DMS53 (cell line): ENCODE data around the gene KIF6.

Experiments
- DNase-seq: peaks from one replicate; lab custom pipeline; 2025; lab: John Stamatoyannopoulos, UW

The KIF6 gene

DNA sequence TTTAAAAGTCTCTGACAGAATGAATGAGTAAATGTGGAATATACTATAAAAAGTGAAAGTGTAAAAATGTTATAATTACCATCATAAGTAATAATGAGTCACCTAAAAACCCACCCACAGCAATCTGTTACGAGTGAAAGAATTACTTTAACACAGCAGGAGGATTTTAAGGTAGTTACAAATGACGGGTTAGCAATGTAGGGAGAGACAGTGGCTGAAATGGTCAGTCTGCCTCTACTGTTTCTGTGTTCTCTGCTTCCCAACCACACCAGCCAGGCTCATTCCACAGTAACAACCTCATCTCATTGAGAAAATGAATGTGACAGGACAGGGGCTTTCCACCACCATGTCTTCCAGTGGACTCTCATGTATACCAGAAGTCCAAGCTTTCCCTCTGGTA is 278.3 kb downstream of the KIF6 start:
- DNase-seq = no peak

DNA sequence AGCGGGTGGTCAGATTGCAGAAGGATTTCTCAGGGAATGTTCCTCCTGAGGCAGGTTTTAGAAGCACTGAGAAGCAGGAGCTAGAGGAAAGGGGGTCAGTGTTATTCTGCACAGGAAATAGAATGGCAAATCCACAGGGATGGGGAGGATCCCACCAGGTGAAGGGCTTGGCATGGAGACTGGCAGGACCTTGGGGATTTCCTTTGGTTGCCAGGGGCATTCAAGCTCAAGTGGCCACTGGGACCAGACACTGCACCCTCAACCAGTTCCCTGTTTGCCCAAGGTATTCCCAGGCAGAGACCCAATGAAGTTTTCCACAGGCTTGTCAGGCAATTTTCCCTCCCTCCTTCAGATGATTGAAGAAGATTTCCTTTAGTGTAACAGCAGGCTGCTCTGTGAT is 279.5 kb downstream of the KIF6 start:
- no peak for DNase-seq

DNA sequence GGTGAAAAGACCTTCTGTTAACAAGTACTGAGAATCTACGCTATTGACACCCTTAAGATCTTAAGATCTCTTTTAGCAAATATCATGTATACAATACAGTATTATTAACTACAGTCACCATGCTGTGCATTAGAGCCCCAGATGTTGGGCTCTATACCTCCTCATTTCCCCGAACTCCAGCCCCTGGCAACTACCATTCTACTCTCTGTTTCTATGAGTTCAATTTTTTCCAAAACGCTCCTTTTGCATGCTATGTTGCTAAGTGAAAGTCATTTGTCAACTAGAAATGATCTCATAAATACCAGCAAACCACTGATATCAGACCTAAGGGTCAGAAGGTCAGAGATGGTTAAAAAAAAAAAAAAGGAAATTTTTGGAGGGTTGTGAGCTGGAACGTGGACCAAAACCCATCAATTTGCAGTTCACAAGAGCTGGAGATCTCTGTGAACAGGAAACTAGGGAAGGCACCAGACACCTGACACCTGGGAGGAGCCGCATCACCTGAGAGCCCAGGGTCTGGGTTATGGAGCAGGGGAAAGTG is 280.7 kb downstream of the KIF6 start:
- DNase-seq = no peak

DNA sequence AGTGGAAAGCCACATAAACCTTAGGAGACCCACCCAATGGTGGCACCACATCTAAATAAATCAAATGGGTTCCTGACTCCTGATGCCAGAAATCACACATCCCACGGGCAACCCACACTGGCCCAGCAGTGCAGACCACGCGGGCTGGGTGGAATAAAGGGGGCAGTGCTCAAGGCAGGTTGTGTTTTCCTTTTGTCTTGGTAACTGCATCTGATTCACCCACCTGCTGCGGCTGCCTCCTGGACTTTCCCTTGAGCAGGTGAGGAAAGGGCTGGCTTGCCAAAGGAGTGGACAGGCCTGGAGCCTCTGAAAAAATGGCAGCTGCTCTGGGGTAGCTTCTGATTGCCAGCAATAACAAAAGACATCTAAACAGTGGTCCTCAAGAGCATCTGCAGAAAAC is 283.2 kb downstream of the KIF6 start:
- no peak for DNase-seq

- no peak for DNase-seq
These were observed 283.9 kb downstream of the KIF6 start for GRCh38 chr6:39441301-39441700.

GRCh38 chr6:39440039-39440426 is 285.2 kb downstream of the KIF6 start:
- no peak for DNase-seq

DNA sequence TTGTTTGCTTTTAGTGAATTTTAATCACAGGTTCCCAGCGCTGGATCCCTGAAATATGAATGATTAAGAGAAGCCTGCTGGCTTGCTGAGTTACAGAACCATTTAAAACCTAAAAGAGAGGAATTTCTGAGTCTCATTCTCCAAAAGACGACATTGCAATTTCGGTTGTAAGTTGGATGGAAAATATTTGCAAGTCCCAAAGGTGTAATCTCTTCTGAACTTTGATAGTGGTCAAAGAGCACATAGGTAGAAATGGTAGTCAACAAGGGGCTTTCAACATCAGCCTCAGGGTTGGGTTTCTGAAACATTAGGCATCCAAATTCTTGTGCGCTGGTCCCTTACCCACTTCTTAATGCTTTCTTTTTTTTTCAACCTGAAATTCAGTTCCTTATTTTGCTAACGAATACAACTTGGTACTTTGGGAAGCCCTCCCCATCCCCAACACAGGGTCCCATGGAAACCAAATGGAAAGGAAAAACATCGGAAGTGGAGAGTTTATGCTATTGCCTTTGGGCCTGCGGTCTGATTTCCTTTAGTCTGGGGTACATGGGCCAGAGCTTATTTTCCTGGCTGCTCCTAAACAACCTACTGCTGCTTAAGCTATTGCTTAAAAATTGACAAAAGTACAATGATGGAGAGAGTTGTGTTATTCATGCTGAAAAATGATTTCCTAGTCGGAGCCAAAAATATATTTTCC is 285.7 kb downstream of the KIF6 start:
- no peak for DNase-seq

- no peak for DNase-seq
These were observed 291.6 kb downstream of the KIF6 start for GRCh38 chr6:39433630-39434029.

- DNase-seq = no peak
These were observed 292.7 kb downstream of the KIF6 start for GRCh38 chr6:39432330-39433025.

GRCh38 chr6:39430871-39431523 is 294.2 kb downstream of the KIF6 start:
- DNase-seq = peak; percentile 78

DNA sequence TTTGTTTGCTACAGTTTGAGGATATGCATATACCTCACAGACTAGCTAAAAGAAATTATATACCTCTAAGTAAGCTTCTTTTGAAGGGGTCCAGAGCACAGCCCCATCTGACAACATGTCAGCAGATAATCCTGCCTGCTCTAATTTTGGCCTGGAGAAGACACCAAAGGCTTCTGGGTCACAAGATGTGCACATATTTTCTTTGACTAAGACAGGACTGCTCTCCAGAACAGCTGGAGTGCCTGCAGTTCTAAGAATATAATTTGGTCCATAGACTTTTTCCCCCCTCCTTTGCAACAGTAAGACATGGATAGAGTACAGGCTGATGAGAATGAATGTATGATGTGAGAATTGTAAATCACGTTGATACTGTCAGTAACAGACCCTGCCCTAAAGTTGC is 294.8 kb downstream of the KIF6 start:
- DNase-seq = no peak

- DNase-seq = no peak
These were observed 296.4 kb downstream of the KIF6 start for GRCh38 chr6:39428816-39429215.

DNA sequence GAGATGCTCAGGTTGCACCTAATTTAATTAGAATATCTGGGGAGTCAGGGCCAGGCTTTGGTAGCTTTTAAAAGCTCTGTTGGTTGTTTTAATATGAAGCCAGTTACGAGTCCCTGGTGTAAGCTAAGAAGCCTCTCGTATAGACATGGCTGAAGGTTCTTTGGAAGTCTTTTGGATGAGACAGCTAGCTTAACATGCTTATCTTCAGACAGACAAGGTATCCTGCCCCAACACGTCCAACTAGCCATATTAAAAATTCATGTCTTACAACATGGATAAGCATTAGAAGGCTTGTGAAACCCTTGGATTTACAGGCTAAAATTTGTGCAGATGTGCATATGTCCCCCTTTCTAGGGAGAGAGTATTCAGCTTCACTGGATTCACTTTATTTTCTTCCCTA is 297.1 kb downstream of the KIF6 start:
- no peak for DNase-seq

- peak; percentile 64 for DNase-seq
These were observed 299.1 kb downstream of the KIF6 start for GRCh38 chr6:39426073-39426456.

DNA sequence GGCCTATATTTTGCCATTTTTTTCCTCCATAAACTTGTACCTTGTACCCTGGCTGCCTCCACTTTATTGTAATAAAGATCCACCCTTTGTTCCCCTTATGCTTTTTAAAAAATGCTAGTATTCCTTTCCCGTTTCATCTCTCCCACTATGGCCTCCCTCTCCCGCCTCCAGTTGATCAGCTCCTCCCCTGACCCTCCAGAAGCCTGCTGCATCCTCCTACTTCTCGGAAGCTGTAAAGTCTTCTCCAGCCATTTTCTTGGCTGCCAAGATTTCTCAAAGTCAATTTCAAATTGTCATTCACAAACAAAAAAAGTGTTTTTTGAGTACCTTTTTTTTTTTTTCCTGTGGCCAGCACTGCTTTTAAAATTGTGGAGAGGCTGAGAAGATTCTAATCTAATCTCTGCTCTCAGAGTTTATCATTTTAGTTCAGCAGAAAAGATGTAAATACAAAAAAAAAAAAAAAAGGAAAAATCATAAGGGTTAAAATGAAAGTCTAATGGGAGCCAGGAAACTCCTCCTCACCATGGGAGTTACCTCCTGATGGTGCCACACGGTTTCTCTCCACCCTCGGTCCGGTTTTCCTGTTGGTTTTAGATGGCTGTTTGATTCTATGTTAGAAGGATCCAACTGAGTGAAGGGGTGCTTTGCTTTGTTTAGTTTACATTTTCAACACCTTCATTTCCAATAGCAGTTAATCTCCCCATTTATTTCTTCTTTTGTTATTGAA is 299.7 kb downstream of the KIF6 start:
- peak; percentile 44 for DNase-seq

DNA sequence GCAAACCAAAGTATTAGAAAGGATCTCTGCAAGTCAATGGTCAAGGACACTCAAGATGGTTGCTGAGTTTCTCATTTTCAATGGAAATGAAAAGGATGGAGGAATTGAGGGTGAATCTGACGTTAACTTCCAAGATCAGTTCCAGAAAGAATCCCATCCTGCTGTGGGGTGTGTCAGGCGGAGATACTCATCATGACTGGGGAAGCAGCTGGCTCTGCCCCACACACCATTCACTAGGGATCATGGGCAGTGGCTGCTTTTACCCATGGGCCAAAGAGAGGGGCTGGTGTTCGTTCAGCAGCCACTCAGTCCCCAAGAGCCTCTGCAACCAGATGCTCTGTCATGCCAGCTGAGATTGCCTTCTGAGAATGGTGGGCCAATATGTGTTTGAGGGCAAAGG is 300.4 kb downstream of the KIF6 start:
- DNase-seq = no peak

DNA sequence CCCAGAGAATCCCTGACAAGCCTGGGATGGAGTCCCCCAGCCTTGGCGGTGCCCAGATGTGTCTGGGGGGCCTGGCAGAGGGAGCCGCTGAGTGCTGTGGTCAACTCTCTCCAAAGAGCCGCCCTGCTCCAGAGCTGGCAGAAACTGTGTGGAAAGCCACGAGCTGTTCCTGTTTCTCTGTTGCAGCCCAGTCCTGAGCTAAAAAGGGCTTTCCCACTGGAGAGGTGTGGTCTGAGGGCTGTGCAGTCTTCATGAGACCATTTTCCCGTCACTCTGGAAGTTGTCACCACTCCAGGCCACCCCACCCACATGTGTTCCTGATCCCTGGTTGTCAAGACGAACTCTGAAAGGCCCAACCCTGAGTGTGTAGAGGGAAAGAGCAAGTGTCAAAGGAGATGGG is 303.0 kb downstream of the KIF6 start:
- no peak for DNase-seq

DNA sequence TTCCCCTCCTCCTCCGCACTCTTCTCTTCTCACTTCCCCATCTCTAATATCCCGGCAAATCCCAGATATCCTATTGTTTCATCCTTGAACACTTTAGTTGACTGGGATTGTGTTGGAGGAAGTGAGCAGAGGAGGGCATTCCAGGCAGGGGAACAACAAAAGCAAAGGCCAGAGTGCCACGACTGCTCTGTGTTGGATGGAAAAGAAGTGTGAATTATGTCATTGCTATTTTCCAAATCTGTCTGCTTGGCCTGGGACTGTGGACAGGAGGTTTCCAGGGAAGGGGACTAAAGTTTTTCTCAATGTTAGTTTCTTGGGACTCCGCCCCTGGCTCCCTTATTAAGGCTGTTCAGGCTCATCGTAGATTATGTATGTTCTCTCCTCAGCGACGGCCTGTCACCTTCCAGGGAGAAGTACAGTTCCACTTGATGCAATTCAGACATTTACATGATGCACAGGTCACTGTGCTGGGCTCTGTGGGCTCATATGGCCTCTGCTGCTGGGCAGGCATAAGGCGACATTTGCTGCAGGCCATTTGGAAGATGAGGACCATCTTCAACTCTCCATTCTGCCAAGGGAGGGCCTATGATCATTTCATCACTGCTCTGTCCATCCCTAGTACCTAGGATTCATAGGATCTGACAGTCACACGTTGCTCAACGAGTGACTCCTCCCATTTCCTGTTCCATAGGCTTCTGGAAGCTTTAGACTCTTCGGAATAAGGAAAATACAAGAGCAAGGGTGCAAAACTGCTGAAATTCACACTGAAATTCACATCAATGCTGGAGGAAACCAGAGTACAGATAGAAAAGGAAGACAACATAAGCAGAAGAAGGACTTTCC is 303.6 kb downstream of the KIF6 start:
- no peak for DNase-seq

DNA sequence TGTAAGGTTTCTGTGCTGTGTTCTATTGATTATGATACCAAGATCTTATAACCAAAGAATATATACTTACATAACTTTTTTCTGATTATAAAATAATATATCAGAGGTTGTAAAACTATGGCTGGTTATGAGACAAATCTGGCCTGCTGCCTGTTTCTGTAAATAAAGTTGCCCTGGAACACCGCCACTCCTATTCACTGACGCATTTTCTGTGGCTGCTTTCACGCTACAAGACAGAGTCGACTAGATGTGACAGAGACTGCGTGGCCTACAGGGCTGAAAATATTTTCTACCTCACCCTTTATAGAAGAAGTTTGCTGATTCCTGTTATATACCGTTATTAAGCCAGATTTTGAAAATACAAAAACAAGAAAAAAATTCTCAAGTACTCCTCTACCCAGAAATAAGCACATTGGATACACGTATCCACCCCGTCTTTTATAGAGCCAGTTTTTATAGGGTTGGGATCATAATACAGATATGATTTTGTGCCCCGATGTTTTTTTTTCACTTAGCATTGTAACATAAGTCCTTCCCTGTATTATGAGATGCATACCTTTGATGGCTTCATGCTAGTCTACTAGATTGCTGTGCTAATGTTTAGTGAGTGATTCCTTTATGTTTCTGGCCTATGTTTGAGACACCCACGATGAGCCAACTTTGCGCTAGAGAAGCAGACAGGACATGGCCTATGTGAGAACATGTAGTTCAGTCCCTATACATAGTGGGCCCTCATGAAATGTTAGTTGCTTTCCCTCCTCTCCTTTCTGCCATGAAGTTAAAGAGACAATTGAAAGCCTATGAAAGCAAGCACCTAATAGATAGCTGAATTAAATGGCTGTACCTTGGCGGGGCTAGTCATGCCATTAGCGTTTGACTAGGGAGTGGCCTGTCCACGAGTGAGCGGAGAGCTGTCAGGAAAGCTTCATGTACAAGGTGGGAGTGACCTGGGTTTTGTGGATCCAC is 304.6 kb downstream of the KIF6 start:
- DNase-seq = no peak

GRCh38 chr6:39419607-39420006 is 305.6 kb downstream of the KIF6 start:
- no peak for DNase-seq
